GM19193 (cell line): ENCODE measurements around the gene LRP1B.

Experiments
- POLR2A ChIP-seq: IDR thresholded peaks from 4 replicates; pipeline ENCODE4 v1.6.1; 2011; ENCODE audit not compliant: insufficient read depth, insufficient read length; ENCODE audit errors: extremely low read depth

The LRP1B gene

DNA sequence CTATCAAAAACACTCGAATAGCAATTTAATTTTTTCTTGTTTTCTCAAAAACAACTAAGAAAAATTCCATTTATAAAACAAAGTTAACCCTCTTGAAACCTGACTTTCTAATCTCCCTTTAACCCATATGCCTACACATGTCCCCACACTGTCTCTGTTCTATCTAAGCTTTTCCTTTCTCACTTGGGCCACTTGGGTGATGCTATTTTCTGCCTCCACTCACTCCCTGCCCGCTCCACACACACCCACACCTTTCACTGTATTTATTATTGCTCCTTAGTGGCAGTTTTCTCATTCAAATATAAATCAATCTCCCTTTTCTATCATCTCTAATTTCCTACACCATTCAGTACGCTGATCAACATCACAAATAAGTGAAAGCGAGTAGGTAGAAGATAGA is 531.1 kb downstream of the LRP1B start:
- no peak for TF ChIP-seq POLR2A

DNA sequence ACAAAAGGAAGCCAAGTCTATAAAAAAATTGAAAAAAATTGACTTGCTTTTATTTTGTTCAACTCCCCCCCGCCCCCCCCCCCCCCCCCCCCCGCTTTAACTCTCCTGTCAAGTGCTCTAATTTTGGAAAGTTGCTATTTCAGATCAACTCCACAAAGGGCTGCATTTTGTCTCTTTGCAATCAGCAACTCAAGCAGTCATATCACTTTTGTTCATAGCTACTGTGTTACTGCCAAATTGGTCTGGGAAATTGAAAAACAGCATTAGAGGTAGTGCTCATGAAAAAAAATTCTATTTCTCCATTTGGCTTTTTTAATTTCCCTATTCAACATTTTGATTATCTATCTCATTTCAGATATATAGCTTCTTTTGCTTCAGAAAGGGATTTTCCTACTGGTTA is 531.8 kb downstream of the LRP1B start:
- no peak for TF ChIP-seq POLR2A

- no peak for TF ChIP-seq POLR2A
Measured at GRCh38 chr2:141595316-141595920, 535.4 kb downstream of the LRP1B start.

- TF ChIP-seq POLR2A = no peak
Measured at GRCh38 chr2:141591787-141592186, 539.0 kb downstream of the LRP1B start.

- no peak for TF ChIP-seq POLR2A
Measured at GRCh38 chr2:141590620-141591019, 540.2 kb downstream of the LRP1B start.

- TF ChIP-seq POLR2A = no peak
Measured at GRCh38 chr2:141589314-141589713, 541.5 kb downstream of the LRP1B start.

- no peak for TF ChIP-seq POLR2A
Measured at GRCh38 chr2:141586985-141587384, 543.8 kb downstream of the LRP1B start.

GRCh38 chr2:141582213-141582612 is 548.6 kb downstream of the LRP1B start:
- TF ChIP-seq POLR2A = no peak

GRCh38 chr2:141579071-141579470 is 551.7 kb downstream of the LRP1B start:
- TF ChIP-seq POLR2A = no peak

DNA sequence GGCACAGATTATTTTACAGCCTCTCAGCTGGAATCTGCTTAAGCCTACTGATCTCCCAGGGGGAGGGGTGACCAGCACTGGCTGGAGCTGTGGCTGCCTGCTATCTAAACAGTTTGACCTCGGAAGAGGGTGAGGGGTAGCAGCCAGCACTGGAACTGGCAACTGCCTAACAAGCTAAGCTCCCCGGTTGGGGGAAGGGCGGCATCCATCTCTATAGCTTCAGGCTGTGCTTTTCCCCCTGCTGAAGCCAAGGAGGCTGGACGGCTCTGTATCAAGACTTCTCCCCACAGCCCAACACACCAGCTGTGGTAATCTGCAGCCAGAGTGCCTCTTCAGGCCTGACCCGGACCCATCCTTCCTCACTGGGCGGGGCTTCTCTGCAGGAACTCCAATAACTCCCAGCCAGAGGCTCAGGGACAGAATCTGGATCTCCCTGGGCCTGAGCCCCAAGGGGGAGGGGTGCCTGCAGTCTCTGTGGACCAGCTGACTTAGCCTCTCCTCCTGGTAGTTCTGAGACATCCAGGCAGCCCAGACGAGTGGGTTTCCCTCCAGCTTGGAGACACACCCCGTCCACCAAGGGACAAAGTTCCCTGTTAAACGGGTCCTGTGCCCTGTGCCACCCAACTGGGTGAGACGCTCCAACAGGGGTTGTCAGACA is 560.2 kb downstream of the LRP1B start:
- TF ChIP-seq POLR2A = no peak

DNA sequence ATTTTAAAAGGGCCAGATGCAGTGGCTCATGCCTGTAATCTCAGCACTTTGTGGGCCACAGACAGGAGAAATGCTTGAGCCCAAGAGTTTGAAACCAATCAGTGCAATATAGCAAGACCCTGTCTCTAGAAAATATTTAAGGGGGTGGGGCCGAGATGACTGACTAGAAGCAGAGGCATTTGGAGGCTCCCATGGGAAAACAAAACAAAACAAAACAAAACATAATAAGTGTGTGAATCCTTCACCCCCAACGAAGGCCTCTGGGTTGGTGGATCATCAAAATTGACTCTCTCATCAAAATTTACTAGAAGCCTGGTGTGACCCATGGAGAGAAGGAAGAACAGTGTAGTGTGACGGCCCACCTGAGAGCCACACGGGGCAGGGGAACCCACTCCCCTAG is 560.9 kb downstream of the LRP1B start:
- TF ChIP-seq POLR2A = no peak

DNA sequence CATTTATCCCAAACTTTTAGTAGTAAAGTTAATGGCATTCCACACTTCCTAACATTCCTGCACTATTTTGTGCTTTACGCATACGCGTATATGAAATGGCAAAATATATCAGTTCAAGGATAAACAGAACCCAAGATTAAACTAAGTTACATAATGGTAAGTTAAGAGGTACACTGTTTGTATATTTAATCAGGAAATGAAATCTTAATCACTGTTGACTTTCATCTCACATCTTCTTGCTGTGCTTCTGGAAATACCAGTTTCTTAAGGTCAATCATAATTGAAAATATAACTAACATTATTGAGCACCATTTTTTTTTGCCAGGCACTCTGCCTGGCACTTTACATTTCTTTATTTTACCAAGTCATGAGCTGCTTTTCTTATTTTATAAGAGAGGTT is 565.2 kb downstream of the LRP1B start:
- no peak for TF ChIP-seq POLR2A

DNA sequence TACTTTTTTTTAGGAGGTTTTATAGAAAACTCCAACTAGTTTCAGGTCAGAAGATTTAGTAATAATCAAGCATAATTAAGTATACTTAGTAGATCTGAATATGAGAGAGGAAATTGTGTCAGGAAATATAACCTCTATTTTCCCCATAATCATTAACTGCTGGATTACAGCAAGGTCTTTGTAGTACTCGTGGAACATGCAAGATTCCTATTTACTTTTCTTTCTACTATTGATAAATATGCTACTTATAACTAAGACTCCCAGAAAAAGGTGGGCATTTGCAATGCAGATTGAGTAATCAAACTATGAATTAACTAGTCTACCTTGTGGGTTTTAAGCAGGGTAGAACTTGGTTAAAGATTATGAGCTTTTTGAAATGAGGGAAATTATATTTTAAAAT is 570.1 kb downstream of the LRP1B start:
- no peak for TF ChIP-seq POLR2A

DNA sequence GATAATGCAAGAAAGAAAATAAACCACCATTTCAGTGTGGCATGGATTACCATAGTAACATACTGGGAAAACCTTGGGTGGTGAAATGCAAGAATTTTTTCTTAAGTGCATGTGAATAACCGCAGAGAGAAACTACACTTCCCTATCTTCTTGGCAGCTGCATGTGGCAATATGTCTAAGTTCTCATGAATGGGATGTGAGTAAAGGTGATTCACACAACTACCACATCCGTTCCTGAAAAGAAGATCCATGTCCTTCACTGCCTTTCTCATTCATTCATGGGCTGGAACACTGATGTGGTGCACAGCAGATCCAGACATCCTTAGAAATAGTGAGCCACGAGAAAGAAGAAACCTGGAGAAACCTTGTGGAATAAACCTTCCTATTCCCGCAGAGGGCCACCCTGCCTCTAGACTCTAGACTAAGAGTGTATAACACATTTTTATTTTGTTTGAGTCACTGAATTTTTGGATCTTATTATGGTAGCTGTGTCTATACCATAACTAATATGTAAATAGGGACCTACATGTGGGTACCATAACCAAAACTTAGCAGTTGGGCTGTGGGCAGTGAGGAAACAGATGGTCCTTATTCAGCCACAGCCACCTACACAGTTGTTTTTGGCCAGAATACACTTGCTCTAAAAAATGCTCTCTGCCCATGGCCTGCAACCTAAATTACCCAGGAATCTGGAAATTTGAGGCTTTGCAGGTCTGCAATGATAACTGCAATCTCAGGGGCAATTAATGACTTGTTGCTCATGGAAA is 573.3 kb downstream of the LRP1B start:
- no peak for TF ChIP-seq POLR2A

DNA sequence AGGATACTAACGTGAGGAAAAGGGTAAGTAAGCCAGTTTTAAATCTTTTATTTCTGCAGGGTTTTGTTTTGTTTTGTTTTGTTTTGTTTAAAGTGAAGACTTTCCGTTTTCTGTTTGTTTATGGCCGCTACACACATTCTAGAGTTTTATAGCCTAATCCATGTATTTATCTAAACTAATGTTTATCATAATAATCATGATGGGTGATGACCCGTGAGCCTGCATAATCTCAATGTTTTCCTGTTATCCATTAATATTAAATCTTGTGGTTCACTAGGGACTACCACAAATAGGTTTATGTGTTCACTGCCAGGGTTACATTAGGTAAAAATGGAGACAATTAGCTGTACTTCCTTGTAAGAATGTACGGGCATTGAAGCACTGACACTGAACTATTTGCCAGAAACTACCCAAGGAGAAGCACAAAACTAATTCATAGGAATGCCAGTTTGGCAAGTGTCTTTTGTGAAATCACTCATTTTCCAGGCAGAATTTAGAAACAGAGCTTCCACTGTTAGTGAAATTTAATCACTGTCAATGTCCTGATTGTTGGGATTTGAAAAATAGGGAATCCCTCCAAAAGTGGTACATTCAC is 574.8 kb downstream of the LRP1B start:
- no peak for TF ChIP-seq POLR2A
